ENCODE results near the gene NCSTN. TPM values are rescaled to one million over a fixed set of nuclear protein-coding genes. Genes with fewer than 3 reads are reported as not detected.

Gene NCSTN
- total and polyA plus RNA-seq, 4 experiments from 2014 or later, result 62.2 to 93.1 (median 68.0) TPM

GRCh38 chr1:160332516-160332915, 10.7 kb upstream of the NCSTN start:
- CTCF ChIA-PET (ENCODE audit: partially characterized antibody), result interaction anchor here (0.9 to 3.4 kb wide), 3 partner anchors 35 to 44 kb away, joined by 3 to 22 read pairs (median 4); no protein-coding TSS in a partner anchor

DNA sequence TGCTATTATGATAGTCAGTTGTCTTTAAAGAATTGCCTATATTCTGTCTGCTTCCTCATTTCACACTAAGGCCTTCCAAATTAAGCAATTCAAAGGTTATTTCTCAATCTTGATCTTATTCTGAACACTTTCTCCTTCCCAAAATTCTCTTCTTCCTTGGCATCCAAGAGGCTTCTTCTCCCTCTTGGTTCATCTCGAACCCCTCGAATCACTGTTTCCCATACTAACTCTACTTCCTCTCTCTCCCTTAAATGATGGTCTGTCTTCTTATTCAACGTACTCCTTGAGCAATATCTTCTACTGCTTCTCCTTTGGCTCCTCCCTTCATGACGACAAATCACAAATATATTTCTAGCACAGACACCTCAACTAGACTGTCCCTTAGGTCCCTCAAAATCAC, 4.6 kb upstream of the NCSTN start:
- CTCF ChIA-PET (ENCODE audit: partially characterized antibody), result interaction anchor here (0.7 to 1.4 kb wide), 3 partner anchors 9 to 90 kb away, joined by 3 to 5 read pairs (median 3); no protein-coding TSS in a partner anchor

More at GRCh38 chr1:160332516-160332915, 10.7 kb upstream of the NCSTN start:
- Histone ChIP-seq H3K27ac (ENCODE audit: low read depth, low read length) (no peak overlapping the region), H3K36me3 (ENCODE audit: insufficient read depth, low read length) (peaks cover 73% of the 10 kb centered on the region), H3K4me1 (ENCODE audit: insufficient read depth, low read length) (no peaks in the 10 kb centered on the region), H3K4me3 (ENCODE audit: low read length in 2 of 2) (no peak overlapping the region), H3K9me3 (ENCODE audit: control insufficient read depth in 1 of 2, low read length in 2 of 2) (no peaks in the 10 kb centered on the region), H3K27me3 (ENCODE audit: insufficient read depth, low read length) (no peaks in the 10 kb centered on the region)
- Mint-ChIP-seq H3K27ac (no peak overlapping the region), H3K36me3 (peaks cover 52 to 80% of the 10 kb centered on the region in 2 donors), H3K4me3 (no peak overlapping the region), H3K4me1 (peaks cover 0 to 6% (median 4%) of the 10 kb centered on the region in 4 donors), H3K27me3 (no peaks in the 10 kb centered on the region), H3K9me3 (no peaks in the 10 kb centered on the region)
- POLR2A ChIA-PET (ENCODE audit: partially characterized antibody), result no interaction called here
- intact Hi-C loops (cut with micrococcal nuclease), result no loop called here
- DNase-seq, result no peak

GRCh38 chr1:160340146-160340545, 3.0 kb upstream of the NCSTN start:
- Mint-ChIP-seq H3K27ac (peak overlapping the region in 5 of 7 donors; percentile 17 to 100 (median 66)), H3K4me1 (peaks cover 30 to 59% (median 50%) of the 10 kb centered on the region in 4 donors), H3K27me3 (no peaks in the 10 kb centered on the region), H3K4me3 (no peak overlapping the region), H3K36me3 (peaks cover 30 to 72% of the 10 kb centered on the region in 2 donors), H3K9me3 (no peaks in the 10 kb centered on the region)
- Histone ChIP-seq H3K9me3 (ENCODE audit: control insufficient read depth in 1 of 2, low read length in 2 of 2) (no peaks in the 10 kb centered on the region), H3K4me3 (ENCODE audit: low read length in 2 of 2) (no peak overlapping the region), H3K4me1 (ENCODE audit: insufficient read depth, low read length) (peaks cover 40% of the 10 kb centered on the region), H3K27ac (ENCODE audit: low read depth, low read length) (no peak overlapping the region), H3K36me3 (ENCODE audit: insufficient read depth, low read length) (peaks cover 28% of the 10 kb centered on the region), H3K27me3 (ENCODE audit: insufficient read depth, low read length) (no peaks in the 10 kb centered on the region)
- POLR2A ChIA-PET (ENCODE audit: partially characterized antibody), result interaction anchor here (1.2 kb wide), 1 partner anchor 55 kb away, joined by 4 read pairs; the partner anchor contains the start of gene PEX19
- no peak for DNase-seq
- intact Hi-C loops (cut with micrococcal nuclease), result loop anchor here (5.0 to 10.0 kb wide), 2 partner anchors 185 to 727 kb away; partner anchors contain the start of genes ARHGAP30 and SLAMF6
- CTCF ChIA-PET (ENCODE audit: partially characterized antibody), result interaction anchor here (1.1 kb wide), 1 partner anchor 266 kb away, joined by 3 read pairs; no protein-coding TSS in a partner anchor

More for the DNA sequence above, 4.6 kb upstream of the NCSTN start:
- H3K27ac Mint-ChIP-seq, result peak overlapping the region in 5 of 7 donors; percentile 6 to 80 (median 74)
- Histone ChIP-seq H3K36me3 (ENCODE audit: insufficient read depth, low read length) (peaks cover 37% of the 10 kb centered on the region), H3K4me1 (ENCODE audit: insufficient read depth, low read length) (peaks cover 26% of the 10 kb centered on the region), H3K9me3 (ENCODE audit: control insufficient read depth in 1 of 2, low read length in 2 of 2) (no peaks in the 10 kb centered on the region), H3K4me3 (ENCODE audit: low read length in 2 of 2) (no peak overlapping the region), H3K27ac (ENCODE audit: low read depth, low read length) (no peak overlapping the region), H3K27me3 (ENCODE audit: insufficient read depth, low read length) (no peaks in the 10 kb centered on the region)
- intact Hi-C loops (cut with micrococcal nuclease), result no loop called here
- POLR2A ChIA-PET (ENCODE audit: partially characterized antibody), result no interaction called here
- no peaks in the 10 kb centered on the region for H3K27me3 Mint-ChIP-seq
- H3K4me3 Mint-ChIP-seq, result no peak overlapping the region
- peaks cover 32 to 76% of the 10 kb centered on the region in 2 donors for H3K36me3 Mint-ChIP-seq
- H3K9me3 Mint-ChIP-seq, result no peaks in the 10 kb centered on the region
- peaks cover 22 to 46% (median 39%) of the 10 kb centered on the region in 4 donors for H3K4me1 Mint-ChIP-seq
- DNase-seq, result no peak

GRCh38 chr1:160340866-160341265, 2.3 kb upstream of the NCSTN start:
- Histone ChIP-seq H3K36me3 (ENCODE audit: insufficient read depth, low read length) (peaks cover 26% of the 10 kb centered on the region), H3K4me1 (ENCODE audit: insufficient read depth, low read length) (peaks cover 40% of the 10 kb centered on the region), H3K27ac (ENCODE audit: low read depth, low read length) (no peak overlapping the region), H3K9me3 (ENCODE audit: control insufficient read depth in 1 of 2, low read length in 2 of 2) (no peaks in the 10 kb centered on the region), H3K4me3 (ENCODE audit: low read length in 2 of 2) (no peak overlapping the region), H3K27me3 (ENCODE audit: insufficient read depth, low read length) (no peaks in the 10 kb centered on the region)
- peak overlapping the region in 6 of 7 donors; percentile 40 to 100 (median 81) for H3K27ac Mint-ChIP-seq
- no peaks in the 10 kb centered on the region for H3K9me3 Mint-ChIP-seq
- CTCF ChIA-PET (ENCODE audit: partially characterized antibody), result no interaction called here
- POLR2A ChIA-PET (ENCODE audit: partially characterized antibody), result no interaction called here
- H3K27me3 Mint-ChIP-seq, result no peaks in the 10 kb centered on the region
- no peak for DNase-seq
- intact Hi-C loops (cut with micrococcal nuclease), result loop anchor here (5.0 to 10.0 kb wide), 2 partner anchors 184 to 726 kb away; partner anchors contain the start of genes ARHGAP30 and SLAMF6
- peak overlapping the region in 6 of 8 donors; percentile 2 to 100 (median 88) for H3K4me3 Mint-ChIP-seq
- H3K4me1 Mint-ChIP-seq, result peaks cover 30 to 61% (median 50%) of the 10 kb centered on the region in 4 donors
- H3K36me3 Mint-ChIP-seq, result peaks cover 27 to 68% of the 10 kb centered on the region in 2 donors

DNA sequence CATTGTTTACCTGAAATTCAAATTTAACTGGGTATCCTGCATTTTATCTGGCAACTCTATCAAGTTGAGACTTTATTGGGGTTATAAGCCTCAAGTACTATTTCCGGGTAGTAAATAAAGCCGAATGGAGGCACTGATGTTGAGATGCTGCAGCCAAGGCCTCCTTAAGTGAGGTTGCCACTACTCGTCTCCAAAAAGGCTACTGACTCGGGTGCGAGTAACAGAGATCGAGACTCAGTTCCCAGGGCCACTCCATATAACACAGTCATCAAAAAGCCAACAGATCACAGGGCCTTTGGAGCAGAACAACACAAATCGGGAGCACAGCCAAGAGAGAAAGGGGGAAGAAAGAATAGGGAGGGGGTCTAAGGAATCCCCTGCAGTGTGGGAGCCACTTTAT, 657 bp upstream of the NCSTN start:
- H3K4me1 Mint-ChIP-seq, result peaks cover 35 to 66% (median 50%) of the 10 kb centered on the region in 4 donors
- Histone ChIP-seq H3K36me3 (ENCODE audit: insufficient read depth, low read length) (peaks cover 32% of the 10 kb centered on the region), H3K27me3 (ENCODE audit: insufficient read depth, low read length) (no peaks in the 10 kb centered on the region), H3K9me3 (ENCODE audit: control insufficient read depth in 1 of 2, low read length in 2 of 2) (no peaks in the 10 kb centered on the region), H3K4me1 (ENCODE audit: insufficient read depth, low read length) (peaks cover 44% of the 10 kb centered on the region), H3K27ac (ENCODE audit: low read depth, low read length) (peak overlapping the region; percentile 94), H3K4me3 (ENCODE audit: low read length in 2 of 2) (peak overlapping the region; percentile 77 to 96)
- H3K27me3 Mint-ChIP-seq, result no peaks in the 10 kb centered on the region
- no peaks in the 10 kb centered on the region for H3K9me3 Mint-ChIP-seq
- ChIA-PET CTCF (ENCODE audit: partially characterized antibody) (interaction anchor here (0.8 kb wide), 1 partner anchor 8 kb away, joined by 3 read pairs; no protein-coding TSS in a partner anchor), POLR2A (ENCODE audit: partially characterized antibody) (no interaction called here)
- peak overlapping the region; percentile 99 to 100 (median 100) for H3K4me3 Mint-ChIP-seq
- intact Hi-C loops (cut with micrococcal nuclease), result loop anchor here (2.0 to 10.0 kb wide), 4 partner anchors 80 to 725 kb away; partner anchors contain the start of genes ARHGAP30, DCAF8 and SLAMF6
- peak overlapping the region; percentile 96 to 100 (median 100) for H3K27ac Mint-ChIP-seq
- DNase-seq, result peak in 1 of 5 donors; percentile 9
- H3K36me3 Mint-ChIP-seq, result peaks cover 28 to 65% of the 10 kb centered on the region in 2 donors

- H3K4me3 Mint-ChIP-seq, result peak overlapping the region; percentile 99 to 100 (median 100)
- peak overlapping the region; percentile 94 for H3K27ac ChIP-seq (ENCODE audit: low read depth, low read length)
- ChIA-PET CTCF (ENCODE audit: partially characterized antibody) (interaction anchor here (1.2 to 4.5 kb wide), 3 partner anchors 10 to 53 kb away, joined by 3 to 19 read pairs (median 7); no protein-coding TSS in a partner anchor), POLR2A (ENCODE audit: partially characterized antibody) (interaction anchor here (0.8 to 1.3 kb wide), 4 partner anchors 14 to 178 kb away, joined by 3 to 4 read pairs (median 3); partner anchors contain the start of gene SLAMF6)
- peaks cover 36% of the 10 kb centered on the region for H3K36me3 ChIP-seq (ENCODE audit: insufficient read depth, low read length)
- H3K27ac Mint-ChIP-seq, result peak overlapping the region; percentile 96 to 100 (median 100)
- intact Hi-C loops (cut with micrococcal nuclease), result loop anchor here (5.0 to 10.0 kb wide), 2 partner anchors 181 to 723 kb away; partner anchors contain the start of genes ARHGAP30 and SLAMF6
- H3K9me3 Mint-ChIP-seq, result no peaks in the 10 kb centered on the region
- no peaks in the 10 kb centered on the region for H3K27me3 ChIP-seq (ENCODE audit: insufficient read depth, low read length)
- peak overlapping the region; percentile 77 to 96 for H3K4me3 ChIP-seq (ENCODE audit: low read length in 2 of 2)
- H3K36me3 Mint-ChIP-seq, result peaks cover 14 to 65% of the 10 kb centered on the region in 2 donors
- H3K4me1 ChIP-seq (ENCODE audit: insufficient read depth, low read length), result peaks cover 44% of the 10 kb centered on the region
- H3K4me1 Mint-ChIP-seq, result peaks cover 31 to 62% (median 43%) of the 10 kb centered on the region in 4 donors
- no peaks in the 10 kb centered on the region for H3K9me3 ChIP-seq (ENCODE audit: control insufficient read depth in 1 of 2, low read length in 2 of 2)
- DNase-seq, result no peak
- H3K27me3 Mint-ChIP-seq, result no peaks in the 10 kb centered on the region
Observed at GRCh38 chr1:160344241-160344640, 1.1 kb downstream of the NCSTN start.

DNA sequence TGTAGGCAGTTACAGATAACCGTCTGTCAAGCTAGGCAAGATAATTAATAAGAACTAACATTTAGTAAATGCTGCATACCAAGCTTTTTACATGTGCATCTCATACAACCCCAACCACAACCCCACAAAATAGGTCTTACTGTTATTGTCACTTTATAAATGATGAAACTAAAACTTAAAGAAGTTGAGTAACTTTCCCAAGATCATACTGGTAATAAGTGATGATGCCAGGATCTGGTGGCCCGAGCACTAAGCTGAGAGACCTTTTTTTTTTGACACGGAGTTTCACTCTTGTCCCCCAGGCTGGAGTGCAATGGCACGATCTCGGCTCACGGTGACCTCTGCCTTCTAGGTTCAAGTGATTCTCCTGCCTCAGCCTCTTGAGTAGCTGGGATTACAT, 1.8 kb downstream of the NCSTN start:
- no peak overlapping the region for H3K27ac ChIP-seq (ENCODE audit: low read depth, low read length)
- intact Hi-C loops (cut with micrococcal nuclease), result loop anchor here (5.0 to 10.0 kb wide), 2 partner anchors 180 to 722 kb away; partner anchors contain the start of genes ARHGAP30 and SLAMF6
- H3K36me3 ChIP-seq (ENCODE audit: insufficient read depth, low read length), result peaks cover 36% of the 10 kb centered on the region
- H3K4me1 ChIP-seq (ENCODE audit: insufficient read depth, low read length), result peaks cover 42% of the 10 kb centered on the region
- peak overlapping the region in 3 of 7 donors; percentile 59 to 100 (median 100) for H3K27ac Mint-ChIP-seq
- POLR2A ChIA-PET (ENCODE audit: partially characterized antibody), result no interaction called here
- no peaks in the 10 kb centered on the region for H3K27me3 ChIP-seq (ENCODE audit: insufficient read depth, low read length)
- H3K4me1 Mint-ChIP-seq, result peaks cover 29 to 55% (median 41%) of the 10 kb centered on the region in 4 donors
- H3K27me3 Mint-ChIP-seq, result no peaks in the 10 kb centered on the region
- no peak for DNase-seq
- CTCF ChIA-PET (ENCODE audit: partially characterized antibody), result interaction anchor here (0.6 to 4.5 kb wide), 3 partner anchors 9 to 650 kb away, joined by 3 to 19 read pairs (median 7); no protein-coding TSS in a partner anchor
- H3K36me3 Mint-ChIP-seq, result peaks cover 17 to 66% of the 10 kb centered on the region in 2 donors
- H3K9me3 Mint-ChIP-seq, result no peaks in the 10 kb centered on the region
- no peak overlapping the region for H3K4me3 ChIP-seq (ENCODE audit: low read length in 2 of 2)
- peak overlapping the region; percentile 44 to 100 (median 100) for H3K4me3 Mint-ChIP-seq
- no peaks in the 10 kb centered on the region for H3K9me3 ChIP-seq (ENCODE audit: control insufficient read depth in 1 of 2, low read length in 2 of 2)

All from CD4-positive, alpha-beta memory T cell (primary cell).